D721Med (cell line): Measurements from ENCODE around the gene DSPP.

ENCODE experiments used
- DNase-seq: peaks from one replicate; pipeline ENCODE4 v3.0.0; 2011; ENCODE audit warnings: low spot score; ENCODE audit not compliant: insufficient read length
- FAIRE-seq: peaks from 2 replicates; lab custom pipeline; 2011; peaks lifted over from hg19 to GRCh38; lab: Jason Lieb, UNC
- CTCF ChIP-seq: IDR thresholded peaks from 2 replicates; pipeline ENCODE4 v1.5.1; 2012; ENCODE audit warnings: mild to moderate bottlenecking, control low read depth; ENCODE audit not compliant: insufficient read depth; ENCODE audit errors: missing control alignments

DSPP gene

GRCh38 chr4:87592124-87592523 lies 16.2 kb upstream of the DSPP start:
- no peak for FAIRE-seq
- no peak for TF ChIP-seq CTCF
- DNase-seq, result no peak

GRCh38 chr4:87601361-87601760 lies 7.0 kb upstream of the DSPP start:
- FAIRE-seq (no peak), DNase-seq (no peak)
- TF ChIP-seq CTCF, result no peak

DNA sequence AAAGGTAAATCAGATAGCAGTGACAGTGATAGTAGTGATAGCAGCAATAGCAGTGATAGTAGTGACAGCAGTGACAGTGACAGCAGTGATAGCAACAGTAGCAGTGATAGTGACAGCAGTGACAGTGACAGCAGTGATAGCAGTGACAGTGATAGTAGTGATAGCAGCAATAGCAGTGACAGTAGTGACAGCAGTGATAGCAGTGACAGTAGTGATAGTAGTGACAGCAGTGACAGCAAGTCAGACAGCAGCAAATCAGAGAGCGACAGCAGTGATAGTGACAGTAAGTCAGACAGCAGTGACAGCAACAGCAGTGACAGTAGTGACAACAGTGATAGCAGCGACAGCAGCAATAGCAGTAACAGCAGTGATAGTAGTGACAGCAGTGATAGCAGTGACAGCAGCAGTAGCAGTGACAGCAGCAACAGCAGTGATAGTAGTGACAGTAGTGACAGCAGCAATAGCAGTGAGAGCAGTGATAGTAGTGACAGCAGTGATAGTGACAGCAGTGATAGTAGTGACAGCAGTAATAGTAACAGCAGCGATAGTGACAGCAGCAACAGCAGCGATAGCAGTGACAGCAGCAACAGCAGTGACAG lies 6.1 kb downstream of the DSPP start:
- FAIRE-seq (no peak), DNase-seq (no peak)
- TF ChIP-seq CTCF, result no peak

DNA sequence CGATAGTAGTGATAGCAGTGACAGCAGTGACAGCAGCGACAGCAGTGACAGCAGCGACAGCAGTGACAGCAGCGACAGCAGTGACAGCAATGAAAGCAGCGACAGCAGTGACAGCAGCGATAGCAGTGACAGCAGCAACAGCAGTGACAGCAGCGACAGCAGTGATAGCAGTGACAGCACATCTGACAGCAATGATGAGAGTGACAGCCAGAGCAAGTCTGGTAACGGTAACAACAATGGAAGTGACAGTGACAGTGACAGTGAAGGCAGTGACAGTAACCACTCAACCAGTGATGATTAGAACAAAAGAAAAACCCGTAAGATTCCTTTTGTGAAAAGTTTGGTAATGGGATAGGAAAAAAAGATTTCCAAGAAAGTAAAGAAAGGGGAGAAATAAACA lies 7.9 kb downstream of the DSPP start:
- DNase-seq (no peak), FAIRE-seq (no peak)
- no peak for TF ChIP-seq CTCF

DNA sequence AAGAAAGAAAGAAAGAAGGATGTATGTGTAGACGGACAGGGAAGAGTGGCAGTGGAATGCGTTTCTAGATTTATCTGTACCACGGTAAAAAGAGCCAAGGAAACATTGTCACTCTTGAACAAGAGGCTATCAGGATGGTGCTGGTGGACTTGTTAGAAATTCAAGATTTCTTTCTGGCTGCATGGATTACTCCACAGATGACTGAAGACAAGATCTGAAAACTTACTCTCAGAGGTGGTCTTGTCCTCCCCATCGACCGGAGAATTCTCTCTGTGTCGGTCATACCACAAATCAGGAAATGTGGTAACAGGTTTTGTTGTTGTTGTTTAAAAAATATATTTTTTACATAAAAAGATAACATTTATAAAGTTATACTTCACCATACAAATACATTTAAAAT lies 11.8 kb downstream of the DSPP start:
- FAIRE-seq (no peak), DNase-seq (no peak)
- no peak for TF ChIP-seq CTCF

GRCh38 chr4:87620491-87620890 lies 12.2 kb downstream of the DSPP start:
- no peak for DNase-seq
- TF ChIP-seq CTCF, result no peak
- no peak for FAIRE-seq

DNA sequence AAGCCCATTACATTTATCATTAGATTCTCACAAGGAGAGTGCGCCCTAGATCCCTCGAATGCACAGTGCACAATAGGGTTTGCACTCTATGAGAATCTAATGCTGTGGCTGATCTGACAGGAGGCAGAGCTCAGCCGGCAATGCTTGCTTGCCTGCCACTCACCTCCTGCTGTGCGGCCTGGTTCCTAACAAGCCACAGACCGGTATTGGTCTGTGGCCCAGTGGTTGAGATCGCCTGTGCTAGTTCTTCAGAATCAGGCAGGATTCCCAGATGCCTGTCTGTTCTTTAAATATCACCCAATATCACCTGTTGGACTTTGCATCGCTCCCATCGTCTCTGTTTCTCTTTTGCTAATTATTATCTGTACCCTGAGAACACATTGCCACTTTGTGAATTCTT lies 14.0 kb downstream of the DSPP start:
- TF ChIP-seq CTCF, result no peak
- FAIRE-seq (no peak), DNase-seq (no peak)
